HG02678 (cell line): Measurements from ENCODE around the gene ZNF79.
"Not testable (repeated sequence)": the region's sequence is repeated elsewhere in the genome, so short reads cannot be mapped to it uniquely, and the experiment has no call there.

ENCODE experiments used
- ATAC-seq: cut with Tn5 transposase; IDR thresholded peaks from one replicate; pipeline ENCODE4 v1.9.1; 2021; ENCODE audit warnings: mild to moderate bottlenecking, moderate library complexity; ENCODE audit not compliant: unreplicated experiment

ZNF79 gene

GRCh38 chr9:127451858-127452656, 27.9 kb downstream of the ZNF79 start:
- ATAC-seq, result no peak

- no peak for ATAC-seq
These were observed 28.5 kb downstream of the ZNF79 start for GRCh38 chr9:127452691-127453090.

GRCh38 chr9:127455324-127455992, 31.3 kb downstream of the ZNF79 start:
- ATAC-seq, result no peak

GRCh38 chr9:127457191-127457878, 33.2 kb downstream of the ZNF79 start:
- no peak for ATAC-seq

DNA sequence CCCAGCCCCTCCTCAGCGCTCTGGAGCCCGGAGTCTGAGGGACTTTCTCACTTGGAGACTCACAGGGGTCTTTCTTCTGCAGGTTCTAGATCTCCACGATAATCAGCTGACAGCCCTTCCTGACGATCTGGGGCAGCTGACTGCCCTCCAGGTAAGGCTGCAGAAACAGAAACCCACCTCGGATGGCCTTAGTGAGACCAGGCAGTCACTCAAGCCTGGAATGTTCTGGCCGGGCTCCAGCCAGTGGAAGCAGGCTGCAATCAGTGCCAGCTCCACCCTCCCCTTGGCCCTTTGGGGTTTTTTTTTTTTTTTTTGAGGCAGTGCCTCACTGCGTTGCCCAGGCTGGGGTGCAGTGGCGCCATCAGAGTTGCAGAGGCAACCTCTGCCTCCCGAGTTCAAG, 34.7 kb downstream of the ZNF79 start:
- ATAC-seq, result no peak

DNA sequence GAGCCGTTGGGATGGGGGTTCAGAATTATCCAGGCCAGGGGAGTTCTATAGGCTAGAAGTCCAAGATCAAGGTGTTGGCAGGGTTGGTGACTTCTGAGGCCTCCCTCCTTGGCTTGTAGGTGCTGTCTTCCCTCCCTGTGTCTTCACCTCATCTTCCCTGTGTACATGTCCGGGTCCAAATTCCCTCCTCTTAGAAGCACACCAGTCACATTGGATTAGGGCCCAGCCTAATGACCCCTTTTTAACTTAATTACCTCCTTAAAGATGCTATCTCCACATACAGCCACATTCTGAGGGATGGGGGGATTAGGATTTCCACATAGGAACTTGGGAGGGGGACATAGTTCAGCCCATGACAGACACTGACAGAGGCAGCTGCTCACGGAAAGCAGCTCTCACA, 39.2 kb downstream of the ZNF79 start:
- no peak for ATAC-seq

DNA sequence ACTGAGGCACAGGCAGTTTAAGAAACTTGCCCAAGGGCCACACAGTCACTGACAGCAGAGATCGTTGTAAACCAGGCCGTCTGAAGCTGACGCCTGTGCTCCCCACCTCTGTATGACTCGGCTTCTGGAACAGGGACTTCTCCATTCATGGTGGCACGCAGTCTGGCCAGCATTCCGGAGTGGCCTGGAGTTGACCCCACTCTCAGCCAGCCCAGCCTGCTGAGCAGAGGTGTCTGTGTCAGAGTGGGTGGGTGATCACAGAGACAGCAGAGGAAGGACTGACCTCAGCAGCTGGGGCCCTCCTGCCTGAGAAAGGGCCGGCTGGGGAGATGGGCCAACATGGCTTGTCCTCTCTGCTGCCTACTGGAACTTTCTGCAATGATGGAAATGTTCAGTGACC, 39.7 kb downstream of the ZNF79 start:
- no peak for ATAC-seq

GRCh38 chr9:127466407-127466917, 42.3 kb downstream of the ZNF79 start:
- not testable (repeated sequence) for ATAC-seq

DNA sequence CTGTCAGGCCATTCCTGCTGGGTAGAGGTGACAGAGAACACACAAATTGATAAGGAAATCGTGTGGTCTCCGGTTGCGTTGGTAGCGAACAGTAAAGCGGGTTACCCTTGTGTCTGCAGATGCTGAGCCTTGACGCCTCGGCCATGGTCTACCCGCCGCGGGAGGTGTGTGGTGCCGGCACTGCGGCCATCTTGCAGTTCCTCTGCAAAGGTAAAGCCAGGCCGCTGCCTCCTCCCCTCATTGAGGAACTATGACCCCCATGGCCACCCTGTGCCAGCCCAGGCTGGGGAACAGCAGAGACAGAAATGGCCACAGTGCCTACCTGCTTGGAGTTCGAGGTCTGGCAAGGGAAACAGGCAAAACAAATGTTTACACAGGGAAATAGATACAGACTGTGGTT, 43.4 kb downstream of the ZNF79 start:
- ATAC-seq, result no peak

- ATAC-seq, result no peak
These were observed 46.5 kb downstream of the ZNF79 start for GRCh38 chr9:127470662-127471061.

GRCh38 chr9:127473501-127473900, 49.3 kb downstream of the ZNF79 start:
- ATAC-seq, result no peak

GRCh38 chr9:127473932-127474331, 49.8 kb downstream of the ZNF79 start:
- ATAC-seq, result no peak

DNA sequence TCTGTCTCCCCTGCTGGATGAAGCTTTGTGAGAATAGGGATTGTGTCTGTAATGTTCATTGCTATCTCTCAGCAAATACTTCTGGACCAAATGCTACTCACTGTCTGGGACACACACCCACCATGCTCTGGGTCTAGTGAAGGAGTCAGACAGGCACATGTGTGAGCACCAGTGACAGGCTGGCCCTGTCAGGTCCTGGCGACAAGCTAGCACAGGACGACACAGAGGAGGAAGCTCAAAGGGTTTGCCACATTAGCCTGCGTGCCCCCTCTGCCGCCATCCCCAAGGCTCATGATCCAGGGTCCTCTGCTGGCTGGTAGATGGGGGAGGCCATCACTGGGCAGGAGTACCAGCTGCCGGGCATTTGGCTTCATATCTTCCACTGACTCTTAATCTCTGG, 50.4 kb downstream of the ZNF79 start:
- no peak for ATAC-seq

DNA sequence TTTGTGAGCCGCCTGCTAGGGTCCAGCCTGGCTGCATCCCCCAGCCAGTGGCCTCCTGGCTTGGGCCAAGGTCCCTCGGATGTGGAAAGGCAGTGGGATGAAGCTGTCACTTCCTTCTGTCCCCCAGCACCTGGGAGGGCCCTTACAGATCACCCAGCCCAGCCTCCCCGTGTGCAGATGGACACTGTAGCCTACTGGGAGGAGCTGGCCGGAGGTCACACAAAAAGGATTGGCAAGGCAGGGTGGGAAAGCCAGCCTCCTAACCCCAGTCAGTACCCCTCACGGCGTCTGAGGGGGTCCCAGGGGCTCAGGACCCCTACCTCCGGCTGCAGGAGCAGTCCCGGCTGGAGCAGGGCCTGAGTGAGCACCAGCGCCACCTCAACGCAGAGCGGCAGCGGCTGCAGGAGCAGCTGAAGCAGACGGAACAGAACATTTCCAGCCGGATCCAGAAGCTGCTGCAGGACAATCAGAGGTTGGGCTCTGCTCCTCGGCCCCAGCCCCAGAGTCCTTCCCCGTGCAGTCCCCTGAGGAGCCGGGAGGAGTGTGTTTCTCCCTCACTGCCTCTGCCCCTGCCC, 55.4 kb downstream of the ZNF79 start:
- ATAC-seq, result no peak

DNA sequence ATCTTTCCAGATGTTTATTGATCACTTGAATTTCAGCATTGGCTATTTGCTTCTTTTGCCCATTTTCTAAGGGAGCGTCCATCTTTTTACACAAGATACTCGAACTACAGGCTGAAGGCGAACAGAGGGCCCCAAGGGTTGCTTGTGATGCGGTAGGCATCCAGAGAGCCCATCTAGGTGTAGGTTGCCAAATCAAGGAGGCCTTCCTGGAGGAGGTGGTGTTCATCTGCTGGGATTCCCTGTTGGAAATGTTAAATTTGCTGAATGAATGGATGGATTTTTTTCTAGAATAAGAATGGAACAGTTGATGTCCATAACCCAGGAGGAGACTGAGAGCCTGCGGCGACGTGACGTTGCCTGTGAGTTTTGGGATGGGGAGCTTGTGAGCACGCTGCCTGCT, 58.5 kb downstream of the ZNF79 start:
- ATAC-seq, result no peak

- no peak for ATAC-seq
These were observed 61.8 kb downstream of the ZNF79 start for GRCh38 chr9:127485995-127486394.

DNA sequence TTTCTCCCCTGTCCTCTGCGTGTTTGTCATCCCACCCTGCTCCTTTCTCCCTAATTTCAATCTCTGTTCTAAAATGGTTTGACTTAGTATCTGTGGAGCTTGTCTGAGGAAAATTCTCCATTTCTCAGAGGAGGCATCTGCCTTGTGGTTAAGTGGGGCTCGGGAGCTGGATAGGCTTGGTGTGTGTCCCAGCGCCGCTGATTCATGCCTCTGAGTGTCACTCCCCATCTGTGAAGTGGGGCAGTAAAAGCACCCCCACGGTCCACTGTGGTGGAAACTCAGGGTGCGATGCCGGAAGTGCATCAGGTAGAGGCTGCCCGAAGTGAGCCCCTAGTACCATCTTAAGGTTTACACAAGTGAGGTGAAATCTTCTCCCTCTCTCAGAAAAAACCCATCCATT, 64.8 kb downstream of the ZNF79 start:
- ATAC-seq, result no peak

DNA sequence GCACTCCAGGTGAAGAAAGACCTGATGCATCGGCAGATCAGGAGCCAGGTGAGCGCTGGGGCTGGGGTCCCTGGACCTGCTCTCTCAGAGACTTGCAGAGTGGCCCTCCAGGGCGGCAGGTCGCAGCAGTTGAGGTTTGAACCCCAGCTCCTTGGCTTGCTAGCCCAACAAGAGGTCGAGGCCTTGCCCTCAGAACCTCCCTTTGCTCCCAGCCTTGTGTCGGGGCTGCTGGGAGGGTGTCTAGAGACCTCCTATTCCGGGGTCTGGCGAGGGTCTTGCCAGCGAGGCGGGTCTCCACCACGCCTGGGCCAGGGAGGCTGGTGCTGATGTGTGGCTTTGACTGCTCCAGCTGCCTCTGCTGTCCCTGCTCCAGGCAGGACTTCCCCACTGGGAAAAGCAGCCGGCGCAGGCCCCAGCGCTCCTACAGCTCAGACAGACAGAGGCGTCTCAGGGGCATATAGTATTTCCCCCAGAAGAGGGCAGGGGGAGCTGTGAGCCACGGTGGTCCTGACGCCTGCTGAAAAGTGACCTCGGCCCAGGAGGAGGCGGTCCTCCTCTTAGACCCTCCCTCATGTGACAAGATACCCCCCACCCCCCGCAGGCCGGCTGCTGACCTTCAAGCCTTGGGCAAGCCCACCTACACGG, 65.4 kb downstream of the ZNF79 start:
- no peak for ATAC-seq

DNA sequence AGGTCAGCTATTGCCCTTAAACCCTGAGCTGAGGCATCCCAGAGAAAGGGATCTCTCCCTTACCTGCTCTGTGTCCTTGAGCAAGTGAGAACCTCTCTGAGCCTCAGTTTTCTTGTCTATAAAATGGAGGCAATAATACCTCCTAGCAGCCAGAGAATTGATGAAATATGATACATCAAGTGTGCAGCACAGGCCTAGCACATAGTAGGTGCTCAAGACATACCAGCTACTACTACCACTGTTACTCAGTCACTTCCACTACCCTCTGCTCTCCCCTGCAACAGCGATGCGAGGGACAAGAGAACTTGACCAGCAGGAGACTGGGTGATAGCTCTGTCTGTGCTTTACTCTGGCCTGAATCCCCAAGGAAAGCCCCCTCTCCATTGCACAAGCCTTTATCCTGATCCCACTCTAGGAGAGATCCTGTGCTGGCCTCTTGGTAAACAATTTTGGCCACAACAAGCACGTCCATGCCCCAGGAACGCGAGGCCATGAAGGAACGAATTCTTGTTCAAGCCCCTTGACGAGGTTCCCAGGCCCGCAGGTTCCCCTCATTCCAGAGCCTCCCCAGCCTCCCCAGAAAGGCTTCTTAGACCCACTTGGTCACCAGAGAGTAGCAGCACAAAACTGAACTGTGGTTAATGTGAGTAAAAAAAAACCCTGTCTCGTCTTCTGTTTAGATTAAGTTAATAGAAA, 66.5 kb downstream of the ZNF79 start:
- no peak for ATAC-seq

DNA sequence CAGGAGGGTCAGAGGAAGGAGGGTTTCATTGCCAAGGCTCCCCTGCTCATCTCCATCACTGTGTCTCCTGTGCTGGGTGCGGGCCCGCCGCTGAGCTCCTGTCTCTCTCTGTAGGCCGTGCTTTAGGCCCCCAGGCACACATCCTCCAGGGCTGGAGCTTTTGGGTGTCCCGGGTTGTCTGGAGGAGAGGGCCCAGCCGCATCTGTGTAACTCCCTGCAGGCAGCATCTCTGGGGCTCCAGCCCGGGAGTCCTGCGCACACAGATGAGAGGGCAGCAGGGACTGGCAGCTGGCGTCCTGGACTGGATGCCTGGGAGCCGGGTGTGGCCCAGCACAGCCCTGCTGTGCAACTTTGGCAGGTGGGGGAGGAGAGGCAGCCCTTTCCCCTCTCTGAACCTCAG, 67.3 kb downstream of the ZNF79 start:
- no peak for ATAC-seq
